Gastrocnemius medialis (tissue), 4 donors: Measurements from ENCODE around the gene TMEM129.

Experiments used
- CTCF ChIP-seq, 5 experiments: fragments of 450-650 bp in 3 of 5; fragments of 200-600 bp in 2 of 5; sonication (generic) in 2 of 5; IDR thresholded peaks in 4 of 5; conservative IDR thresholded peaks in 1 of 5; 1 replicate in 4 of 5; 2 replicates in 1 of 5; pipeline ENCODE4 v1.5.1; 2016 to 2019; ENCODE audit warnings: antibody characterized with exemption in 5 of 5, mild to moderate bottlenecking in 3 of 5, moderate library complexity in 3 of 5
- POLR2A ChIP-seq, 2 donors: fragments of 450-650 bp; IDR thresholded peaks; one replicate each; pipeline ENCODE4 v1.6.1; 2017; ENCODE audit warnings: antibody characterized with exemption in 2 of 2, mild to moderate bottlenecking in 2 of 2, moderate library complexity in 2 of 2

- TF ChIP-seq CTCF (IDR thresholded peaks at IDR 0.05 in 4 of 5, conservative IDR thresholded peaks at IDR 0.05 in 1 of 5) (no peak), POLR2A (IDR thresholded peaks at IDR 0.05) (no peak)
These were observed 20.1 kb upstream of the TMEM129 start for GRCh38 chr4:1741208-1741607.
